DMS53 treated with DMSO at 0.1 percent for 48 hours (cell line): ENCODE data around the gene ATP6V0B.

ENCODE experiments used
- DNase-seq: peaks from one replicate; lab custom pipeline; 2025; ENCODE audit not compliant: unreplicated experiment; lab: John Stamatoyannopoulos, UW

ATP6V0B gene

GRCh38 chr1:43968348-43968948 lies 6.3 kb upstream of the ATP6V0B start:
- DNase-seq = no peak

GRCh38 chr1:43969416-43969745 lies 5.4 kb upstream of the ATP6V0B start:
- DNase-seq = no peak

DNA sequence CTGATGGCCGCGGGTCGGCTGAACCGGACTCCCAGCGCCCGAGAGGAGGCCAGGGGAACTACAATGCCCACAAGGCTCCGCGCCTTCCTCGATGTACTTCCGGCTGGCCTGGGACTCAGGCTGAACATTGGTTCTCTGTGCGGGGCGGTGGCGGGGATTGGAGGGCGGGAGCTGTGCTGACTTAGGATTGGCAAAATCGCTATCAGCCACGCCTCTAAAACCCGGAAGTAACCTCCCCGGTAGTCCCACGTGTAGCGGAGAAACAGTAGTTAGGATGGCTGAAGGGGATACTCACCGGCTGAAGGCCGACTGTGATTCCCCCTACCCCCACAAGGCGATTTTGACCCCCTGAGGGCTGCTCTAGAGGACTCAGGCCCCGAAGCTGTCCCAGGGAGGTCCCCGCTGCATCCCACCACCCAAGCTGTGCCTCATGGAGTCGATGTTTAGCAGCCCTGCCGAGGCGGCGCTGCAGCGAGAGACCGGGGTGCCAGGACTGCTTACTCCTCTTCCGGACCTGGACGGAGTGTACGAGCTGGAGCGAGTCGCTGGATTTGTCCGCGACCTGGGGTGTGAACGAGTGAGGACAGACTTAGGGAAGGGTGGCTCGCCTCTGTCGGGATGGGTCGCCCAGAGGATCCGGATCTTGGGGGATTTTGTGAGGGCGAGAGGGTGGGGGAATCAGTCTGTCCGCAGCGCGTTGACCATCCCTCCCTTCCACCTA lies 4.9 kb upstream of the ATP6V0B start, which contains the start of gene DPH2:
TSS of gene DPH2 (plus strand) at position 265 of the 721 bp plus-strand sequence. CDS start at position 431, 166 bp downstream.
- peak; percentile 94 for DNase-seq

DNA sequence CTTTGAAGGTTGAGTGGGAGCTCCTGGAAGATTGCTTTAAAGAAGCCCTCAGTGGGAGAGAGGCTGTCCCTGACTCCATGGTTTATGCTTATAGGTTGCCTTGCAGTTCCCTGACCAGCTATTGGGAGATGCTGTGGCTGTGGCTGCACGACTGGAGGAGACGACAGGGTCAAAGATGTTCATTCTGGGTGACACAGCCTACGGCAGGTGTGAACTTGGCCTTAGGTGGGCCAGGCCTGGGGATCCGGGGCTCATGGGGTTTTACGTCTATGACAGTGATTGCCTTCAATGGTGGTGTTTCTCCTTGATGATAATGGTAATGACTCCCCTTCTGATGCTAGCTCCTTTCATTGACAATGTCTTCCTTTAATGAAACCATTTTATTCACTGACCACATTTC lies 4.3 kb upstream of the ATP6V0B start:
- DNase-seq = no peak

DNA sequence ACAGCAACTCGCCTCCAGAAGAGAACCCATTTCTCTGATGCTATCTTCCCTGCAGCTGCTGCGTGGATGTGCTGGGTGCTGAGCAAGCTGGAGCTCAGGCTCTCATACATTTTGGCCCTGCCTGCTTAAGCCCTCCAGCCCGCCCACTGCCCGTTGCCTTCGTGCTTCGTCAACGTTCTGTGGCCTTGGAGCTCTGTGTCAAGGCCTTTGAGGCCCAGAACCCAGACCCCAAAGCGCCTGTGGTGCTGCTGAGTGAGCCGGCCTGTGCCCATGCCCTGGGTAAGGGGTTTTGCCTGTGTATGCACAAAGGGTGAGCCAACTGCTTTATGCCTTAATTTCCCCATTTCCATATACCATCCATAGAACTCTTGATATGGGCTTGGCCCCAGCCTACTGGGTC lies 3.8 kb upstream of the ATP6V0B start:
- DNase-seq = no peak

DNA sequence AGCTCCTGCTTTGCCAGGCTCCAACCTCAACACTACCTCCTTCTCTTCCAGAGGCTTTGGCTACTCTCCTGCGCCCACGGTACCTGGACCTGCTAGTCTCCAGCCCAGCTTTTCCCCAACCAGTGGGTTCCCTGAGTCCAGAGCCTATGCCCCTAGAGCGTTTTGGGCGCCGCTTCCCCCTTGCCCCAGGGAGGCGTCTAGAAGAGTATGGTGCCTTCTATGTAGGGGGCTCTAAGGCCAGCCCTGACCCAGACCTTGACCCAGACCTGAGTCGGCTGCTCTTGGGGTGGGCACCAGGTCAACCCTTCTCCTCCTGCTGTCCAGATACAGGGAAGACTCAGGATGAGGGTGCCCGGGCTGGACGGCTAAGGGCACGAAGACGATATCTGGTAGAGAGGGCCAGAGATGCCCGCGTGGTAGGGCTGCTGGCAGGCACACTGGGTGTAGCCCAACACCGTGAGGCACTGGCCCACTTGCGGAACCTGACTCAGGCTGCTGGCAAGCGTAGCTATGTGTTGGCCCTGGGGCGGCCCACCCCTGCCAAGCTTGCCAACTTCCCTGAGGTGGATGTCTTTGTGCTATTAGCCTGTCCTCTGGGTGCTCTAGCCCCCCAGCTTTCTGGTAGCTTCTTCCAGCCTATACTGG lies 3.3 kb upstream of the ATP6V0B start:
- DNase-seq = no peak

DNA sequence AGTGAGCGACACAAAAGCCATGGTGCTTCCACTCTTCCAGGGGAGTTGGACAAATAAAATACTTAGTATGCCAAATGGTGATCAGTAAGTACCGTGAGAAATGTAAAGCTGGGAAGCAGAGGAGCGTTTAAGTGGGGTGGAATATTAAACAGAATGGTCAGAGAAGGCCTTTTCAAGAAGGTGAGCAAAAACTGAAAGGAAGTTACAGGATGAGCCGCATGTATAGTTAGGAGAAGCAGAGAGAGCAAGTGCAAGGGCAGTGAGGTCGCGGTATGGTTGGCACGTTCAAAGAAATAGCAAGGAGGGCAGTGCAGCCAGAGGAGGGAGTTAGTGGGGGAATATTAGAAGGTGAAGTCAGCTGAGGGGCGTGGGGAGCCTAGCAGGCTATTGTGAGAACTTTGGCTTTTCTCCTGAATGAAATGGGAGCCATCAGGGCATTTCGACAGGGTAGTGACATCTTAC lies 748 bp upstream of the ATP6V0B start:
- peak; percentile 48 for DNase-seq

DNA sequence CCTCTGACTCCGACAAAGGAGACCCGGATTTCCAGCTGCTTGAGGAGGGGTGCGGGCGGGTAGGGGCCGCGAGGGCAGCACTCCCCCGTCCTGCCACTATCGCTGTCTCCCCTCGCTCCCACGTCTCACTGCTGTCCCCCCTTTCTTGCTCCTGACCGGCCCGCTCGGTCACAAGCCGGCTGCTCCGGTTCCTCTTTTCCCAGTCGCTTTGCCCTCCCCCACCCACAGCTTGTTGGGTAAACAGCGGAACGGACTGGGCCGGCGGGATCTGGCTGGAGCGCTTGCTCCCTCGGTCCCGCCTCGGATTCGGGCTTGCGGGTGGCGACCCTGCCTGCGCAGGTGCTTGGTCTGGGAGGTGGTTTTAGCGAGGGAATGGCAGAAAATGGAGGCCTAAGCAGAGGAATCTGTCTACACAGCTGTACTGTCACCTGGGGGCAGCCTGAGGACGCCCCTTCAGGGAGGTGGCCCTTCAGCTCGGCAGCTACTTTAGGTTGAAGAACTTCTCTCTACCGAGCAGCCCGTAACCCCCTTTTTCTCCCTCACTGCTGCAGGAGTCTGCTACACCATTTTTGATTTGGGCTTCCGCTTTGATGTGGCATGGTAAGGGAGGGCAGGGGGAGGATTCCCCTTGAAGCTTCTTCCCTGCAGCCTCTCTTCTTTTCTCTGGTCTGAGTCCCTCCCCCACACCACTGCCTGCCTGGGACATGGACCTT lies 645 bp downstream of the ATP6V0B start:
- DNase-seq = no peak

DNA sequence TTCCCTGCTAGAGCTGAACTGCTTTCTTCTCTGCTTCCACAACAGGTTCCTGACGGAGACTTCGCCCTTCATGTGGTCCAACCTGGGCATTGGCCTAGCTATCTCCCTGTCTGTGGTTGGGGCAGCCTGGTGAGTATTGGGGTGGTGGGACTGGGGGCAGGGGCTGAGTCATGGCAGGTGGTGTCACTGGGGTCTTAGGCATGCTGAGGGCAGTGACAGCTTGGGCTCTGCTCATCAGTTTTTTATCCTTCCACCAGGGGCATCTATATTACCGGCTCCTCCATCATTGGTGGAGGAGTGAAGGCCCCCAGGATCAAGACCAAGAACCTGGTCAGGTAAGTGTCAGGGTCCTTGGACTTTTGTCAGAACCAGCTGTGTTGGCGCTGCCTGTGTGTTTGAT lies 1.3 kb downstream of the ATP6V0B start:
- no peak for DNase-seq

- no peak for DNase-seq
Measured at GRCh38 chr1:43976890-43977289, 2.1 kb downstream of the ATP6V0B start.

DNA sequence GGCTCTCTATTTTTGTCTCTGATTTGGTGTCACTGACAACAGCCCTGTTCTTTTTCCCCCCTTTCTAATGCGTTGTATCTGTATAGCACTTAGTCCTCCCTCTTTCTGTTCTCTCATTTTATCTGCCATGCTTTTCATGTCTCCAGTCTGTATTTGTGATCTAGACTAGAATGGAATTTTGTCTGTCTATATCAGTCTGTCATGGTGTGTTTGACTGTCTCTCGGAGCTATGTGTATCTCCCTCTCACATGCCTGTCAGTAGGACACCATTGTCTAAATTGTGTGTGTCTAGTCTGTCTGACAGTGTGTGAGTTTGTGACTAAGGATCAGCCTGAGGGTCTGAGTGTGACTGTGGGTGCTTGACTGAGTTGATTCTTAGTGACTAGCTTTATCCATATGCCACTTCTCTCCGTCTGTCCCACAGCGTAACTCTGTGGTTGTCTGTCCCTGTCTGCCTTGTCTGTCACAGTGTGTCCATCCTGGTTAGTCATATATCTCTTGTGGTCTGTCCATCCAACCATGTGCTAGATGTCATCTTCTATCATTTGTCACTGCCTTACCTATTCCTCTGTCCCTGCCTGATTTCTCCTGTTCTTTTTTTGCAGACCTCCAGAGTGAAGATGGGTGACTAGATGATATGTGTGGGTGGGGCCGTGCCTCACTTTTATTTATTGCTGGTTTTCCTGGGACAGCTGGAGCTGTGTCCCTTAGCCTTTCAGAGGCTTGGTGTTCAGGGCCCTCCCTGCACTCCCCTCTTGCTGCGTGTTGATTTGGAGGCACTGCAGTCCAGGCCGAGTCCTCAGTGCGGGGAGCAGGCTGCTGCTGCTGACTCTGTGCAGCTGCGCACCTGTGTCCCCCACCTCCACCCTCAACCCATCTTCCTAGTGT lies 2.9 kb downstream of the ATP6V0B start:
- no peak for DNase-seq

DNA sequence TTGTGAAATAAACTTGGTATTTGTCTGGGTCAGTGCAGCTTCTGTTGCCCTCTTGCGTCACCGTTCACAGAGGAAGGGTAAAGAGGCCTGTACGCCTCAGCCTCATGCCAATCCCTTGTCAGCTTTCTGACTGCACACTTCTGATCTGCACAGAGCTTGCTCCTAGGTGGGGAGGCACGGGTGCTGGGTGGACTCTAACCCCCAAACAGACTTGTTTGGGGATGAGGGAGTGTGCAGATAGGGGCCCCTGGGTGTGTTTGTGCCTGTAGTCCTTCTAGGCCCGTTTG lies 3.4 kb downstream of the ATP6V0B start:
- no peak for DNase-seq

DNA sequence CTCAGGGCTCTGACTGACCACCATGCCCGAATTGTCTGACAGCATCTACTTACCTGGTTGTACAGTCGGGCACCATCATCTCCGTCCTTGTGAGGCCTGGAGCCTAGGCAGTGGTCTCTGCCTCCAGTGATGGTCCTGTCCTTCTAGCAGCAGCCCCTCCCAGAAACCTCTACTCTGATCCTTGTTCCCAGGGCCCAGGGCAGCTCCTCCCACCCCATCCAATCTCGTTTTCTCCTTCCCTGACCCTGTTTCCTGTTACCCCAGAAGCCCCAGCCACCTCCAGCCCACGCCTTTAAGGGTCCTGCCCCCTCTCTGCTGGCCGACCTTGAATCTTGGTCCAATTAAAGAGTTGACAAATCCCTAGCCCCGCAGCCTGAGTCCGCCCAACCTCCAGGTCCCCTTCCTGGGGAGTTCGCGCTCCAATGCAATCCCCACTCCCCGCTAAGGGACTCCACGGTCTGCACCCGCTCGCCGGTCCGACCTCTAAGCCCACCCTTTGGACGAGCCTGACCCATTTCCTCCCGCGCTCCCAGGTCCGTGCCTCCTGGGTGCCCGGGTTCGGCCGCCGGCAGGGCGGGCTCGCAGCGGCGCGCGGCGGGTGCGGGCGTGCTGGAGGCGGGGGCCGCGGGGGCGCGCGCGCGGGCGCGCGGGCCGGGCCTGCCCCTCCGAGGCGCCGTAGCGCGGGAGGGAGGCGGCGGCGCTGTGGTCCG lies 3.9 kb downstream of the ATP6V0B start, which contains the start of gene B4GALT2:
TSS of gene B4GALT2 (plus strand) at position 660 of the 710 bp plus-strand sequence. CDS start 1,951 bp downstream, outside the sequence.
- no peak for DNase-seq

DNA sequence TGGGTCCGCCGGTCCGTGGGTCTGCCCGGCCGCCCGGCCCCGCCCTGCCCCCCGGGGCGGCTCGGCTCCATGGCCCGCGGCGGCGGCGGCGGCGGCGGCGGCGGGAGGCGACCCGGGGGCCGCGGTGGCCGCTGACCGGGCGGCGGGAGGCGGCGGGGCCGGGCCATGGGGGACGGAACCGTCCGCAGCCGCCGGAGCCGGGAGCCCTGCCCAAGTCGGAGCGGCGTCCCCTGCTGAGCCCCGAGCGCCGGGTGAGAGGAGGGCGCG lies 4.4 kb downstream of the ATP6V0B start:
- DNase-seq = no peak

DNA sequence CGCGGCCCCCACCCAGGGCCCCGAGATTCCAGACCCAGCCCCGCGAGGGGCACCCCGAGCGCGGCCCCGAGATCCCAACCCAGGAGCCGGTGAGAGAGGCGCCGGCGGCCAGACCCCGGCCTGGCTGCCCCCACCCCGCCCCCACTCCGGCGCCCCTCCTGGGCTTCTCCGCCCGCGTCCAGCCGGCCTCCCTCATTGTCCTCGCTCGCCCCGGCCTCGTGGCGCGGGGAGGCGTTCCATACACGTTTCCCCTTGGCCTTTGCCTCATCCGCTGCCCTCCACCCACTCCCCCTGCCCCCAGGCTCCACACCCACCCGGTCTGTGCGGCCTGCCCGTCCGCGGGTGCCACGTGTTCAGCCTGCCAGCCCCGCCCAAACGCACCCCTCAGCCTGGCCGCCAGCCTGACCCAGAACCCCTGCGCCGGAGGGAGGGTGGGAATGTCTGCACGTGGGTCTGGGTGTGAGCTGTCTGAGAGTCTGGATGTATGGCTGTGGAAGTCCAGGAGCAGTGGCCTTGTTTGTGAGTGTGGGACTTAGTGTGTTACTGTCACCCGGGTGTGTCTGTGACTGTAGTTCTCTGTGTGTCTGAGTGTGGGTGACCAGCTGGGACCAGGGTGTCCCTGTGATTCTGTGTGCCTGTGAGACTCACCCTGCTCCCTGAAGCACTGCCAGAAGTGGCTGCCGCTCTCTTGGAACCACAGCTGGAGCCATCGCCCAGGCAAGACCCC lies 4.9 kb downstream of the ATP6V0B start:
- DNase-seq = no peak

DNA sequence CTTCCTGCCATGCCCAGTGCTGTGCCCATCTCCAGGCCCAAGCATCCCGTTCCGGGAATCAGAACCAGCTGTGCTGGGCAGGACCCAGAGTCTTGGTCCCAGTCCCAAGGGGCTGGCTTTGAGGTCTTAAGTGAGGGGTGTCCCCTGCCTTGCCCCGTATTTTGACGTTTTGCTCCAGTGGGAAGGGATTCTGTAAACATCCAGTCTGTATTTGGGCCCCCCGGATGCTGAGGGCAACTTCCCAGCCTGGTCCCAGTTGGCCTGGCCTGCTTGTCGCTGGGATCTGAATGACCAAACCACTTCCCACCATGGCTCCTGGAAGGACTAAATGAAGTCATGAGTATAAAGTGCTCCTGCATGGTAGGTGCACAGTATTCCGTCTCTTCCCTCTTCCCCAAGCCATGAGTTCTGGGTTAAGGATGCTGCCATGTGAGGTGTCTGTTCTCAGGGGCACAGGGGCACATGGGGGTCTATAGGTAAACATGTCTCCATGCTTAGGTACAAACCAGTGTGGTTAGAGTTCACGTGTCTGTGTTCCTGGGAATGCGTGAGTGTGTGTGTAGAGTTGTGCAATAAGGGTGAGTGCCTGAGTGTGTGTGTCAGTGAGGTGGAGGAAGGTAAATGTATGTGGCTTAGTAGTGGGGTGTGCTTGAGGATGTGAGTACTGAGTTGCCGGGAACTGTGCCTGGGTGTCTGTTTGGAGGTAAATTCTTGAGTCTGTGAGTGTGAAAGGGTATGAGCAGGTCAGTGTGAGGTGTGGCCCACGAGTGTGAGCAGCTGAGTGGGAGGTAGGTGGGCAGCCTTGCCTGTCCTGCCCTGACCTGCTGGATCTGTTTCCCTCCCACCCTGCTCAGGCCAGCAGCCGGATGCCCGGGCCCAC lies 5.7 kb downstream of the ATP6V0B start:
- DNase-seq = no peak

DNA sequence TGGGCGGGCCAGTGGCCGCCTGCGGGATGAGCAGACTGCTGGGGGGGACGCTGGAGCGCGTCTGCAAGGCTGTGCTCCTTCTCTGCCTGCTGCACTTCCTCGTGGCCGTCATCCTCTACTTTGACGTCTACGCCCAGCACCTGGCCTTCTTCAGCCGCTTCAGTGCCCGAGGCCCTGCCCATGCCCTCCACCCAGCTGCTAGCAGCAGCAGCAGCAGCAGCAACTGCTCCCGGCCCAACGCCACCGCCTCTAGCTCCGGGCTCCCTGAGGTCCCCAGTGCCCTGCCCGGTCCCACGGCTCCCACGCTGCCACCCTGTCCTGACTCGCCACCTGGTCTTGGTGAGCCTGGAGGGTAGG lies 6.4 kb downstream of the ATP6V0B start:
- no peak for DNase-seq

- DNase-seq = no peak
Measured at GRCh38 chr1:43981636-43982035, 6.9 kb downstream of the ATP6V0B start.

- no peak for DNase-seq
Measured at GRCh38 chr1:43982241-43982640, 7.5 kb downstream of the ATP6V0B start.
